Right ventricle myocardium superior (tissue), 1 donor: ENCODE results near the gene RNF149. TPM values are rescaled to one million over a fixed set of nuclear protein-coding genes. Genes with fewer than 3 reads are reported as not detected.
"Not testable (repeated sequence)": the region's sequence is repeated elsewhere in the genome, so short reads cannot be mapped to it uniquely, and the experiment has no call there.

Experiments
- ATAC-seq: fragments of 200-7000 bp; cut with Tn5 transposase; one replicate; pipeline ENCODE4 v1.9.1; 2020; ENCODE audit warnings: mild to moderate bottlenecking; ENCODE audit not compliant: poor library complexity
- DNase-seq: peaks from one replicate; pipeline ENCODE4 v3.0.0-alpha.2; 2020
- intact Hi-C: fragments of 100-400 bp; cut with DNase I; formaldehyde crosslinking; loops from one replicate; pipeline ENCODE4 v1.11.2; 2022
- total RNA-seq: library from RNA; stranded (reverse); fragmentation: NEBNext Ultra II Directional; extraction: Animal tissue kit (Norgen Biotek cat#: 25700); gene quantifications from one replicate; pipeline ENCODE4 v1.2.1, GENCODE V29; 2021
- donor health status: DM: no; HTN: yes; CAD: no; lungs with severe emphysema.

The RNF149 gene
- total RNA-seq, 1 donor from 2014 or later = 14.0 TPM

DNA sequence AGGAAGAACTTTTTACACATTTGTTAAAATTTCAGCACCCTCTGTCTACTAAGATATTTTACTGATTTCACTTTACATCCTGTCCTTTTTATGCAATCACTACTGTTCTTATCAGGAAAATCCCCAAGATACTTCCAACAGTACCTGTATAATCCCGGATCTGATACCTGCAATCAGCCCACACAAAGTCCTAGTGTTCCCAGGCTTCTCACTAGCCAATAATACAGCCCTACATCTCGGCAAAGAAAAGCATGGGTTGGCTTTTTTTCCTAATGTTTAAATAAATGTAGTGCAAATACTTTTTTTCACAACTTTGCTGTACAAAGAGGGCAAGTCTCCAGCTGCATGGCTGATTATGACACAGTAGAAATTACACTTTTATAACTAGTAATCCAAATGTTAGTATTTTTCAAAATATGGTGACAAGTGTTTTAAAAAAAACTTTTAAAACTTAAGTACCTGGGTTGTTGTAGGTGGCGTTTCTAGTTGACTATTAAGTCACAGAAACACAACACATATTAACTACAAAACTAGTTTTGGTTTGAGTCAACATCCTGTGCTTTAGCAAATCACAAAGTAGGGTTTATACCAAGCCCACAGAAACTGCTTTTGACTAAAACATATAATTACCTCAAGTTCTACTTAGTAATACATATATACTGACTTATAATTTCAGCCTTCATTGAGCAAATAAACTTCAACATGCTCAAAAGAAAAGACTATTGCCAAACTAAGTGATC is 36.3 kb downstream of the RNF149 start:
- no peak for DNase-seq
- intact Hi-C loops = no loop called here
- no peak for ATAC-seq

DNA sequence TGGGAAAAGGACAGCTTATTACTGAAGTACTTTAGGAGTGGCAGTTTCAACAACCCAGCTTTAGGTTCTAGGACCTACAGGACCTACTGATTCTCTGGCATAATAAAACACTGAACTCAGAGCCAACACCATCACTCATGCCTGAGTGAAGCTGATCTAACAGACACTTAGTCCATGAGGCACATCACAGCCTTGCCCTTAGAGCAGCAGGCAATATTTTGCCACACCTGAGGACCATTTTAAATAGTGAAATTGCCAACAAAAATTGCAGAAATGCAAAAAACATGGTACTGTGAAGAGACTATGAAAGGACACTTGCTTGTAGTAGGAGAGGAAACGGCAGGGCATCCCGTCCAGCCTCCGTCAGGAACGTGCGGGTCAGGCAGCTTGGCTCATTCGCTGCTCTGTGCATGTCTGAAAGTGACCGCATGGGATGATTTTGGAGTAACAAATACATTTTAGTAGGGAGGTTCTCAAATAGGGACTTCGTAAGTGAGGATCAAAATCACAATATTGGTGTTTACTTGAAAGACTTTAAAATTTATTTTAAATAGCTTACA is 37.7 kb downstream of the RNF149 start:
- DNase-seq (no peak), ATAC-seq (no peak)
- intact Hi-C loops = no loop called here

DNA sequence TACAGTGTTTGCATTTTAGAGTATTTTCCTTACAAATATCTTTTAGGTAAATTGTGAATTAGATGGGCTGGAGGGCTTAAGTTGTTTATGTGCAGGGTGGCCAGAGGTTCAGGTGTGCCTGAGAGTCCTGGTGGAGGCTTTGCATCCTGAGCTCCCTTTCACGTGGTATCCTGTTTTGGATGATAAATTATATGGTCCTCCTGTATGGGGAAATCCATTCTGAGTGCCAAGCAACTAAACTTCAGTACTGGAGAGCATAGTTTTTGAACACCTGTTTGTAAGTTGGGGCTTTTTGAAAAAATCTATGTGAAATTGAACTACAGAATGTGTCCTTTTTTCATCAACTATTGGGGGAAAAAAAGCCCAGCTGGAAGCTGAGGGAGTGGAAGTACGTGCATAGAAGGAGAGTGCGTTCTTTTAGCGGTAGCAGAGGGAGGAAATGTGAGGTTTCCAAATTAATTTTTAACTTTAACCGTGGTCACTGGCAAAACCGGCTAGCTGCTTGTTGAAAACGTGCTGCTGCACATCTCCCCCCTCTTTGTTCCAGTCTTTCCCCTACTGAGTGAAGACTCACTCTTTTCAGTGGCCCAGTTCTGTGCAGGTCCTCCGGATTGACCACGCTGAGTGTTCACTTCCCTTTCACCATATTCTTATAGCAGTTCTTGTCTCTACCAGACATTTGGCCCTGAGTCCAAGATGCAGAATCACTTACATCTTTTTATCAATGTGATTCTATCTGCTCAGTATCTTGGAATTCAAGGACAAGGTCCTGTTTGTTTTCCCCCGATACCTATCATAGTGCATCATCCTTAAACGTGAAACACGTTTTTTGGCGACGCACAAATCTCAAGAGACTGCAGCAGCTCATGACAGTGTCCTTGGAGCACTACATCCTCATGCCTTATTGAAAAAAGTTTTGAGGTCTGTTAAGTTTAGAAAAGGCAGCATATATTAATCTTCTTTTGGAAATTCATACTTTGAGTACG is 40.5 kb downstream of the RNF149 start:
- intact Hi-C loops = no loop called here
- DNase-seq (no peak), ATAC-seq (no peak)

DNA sequence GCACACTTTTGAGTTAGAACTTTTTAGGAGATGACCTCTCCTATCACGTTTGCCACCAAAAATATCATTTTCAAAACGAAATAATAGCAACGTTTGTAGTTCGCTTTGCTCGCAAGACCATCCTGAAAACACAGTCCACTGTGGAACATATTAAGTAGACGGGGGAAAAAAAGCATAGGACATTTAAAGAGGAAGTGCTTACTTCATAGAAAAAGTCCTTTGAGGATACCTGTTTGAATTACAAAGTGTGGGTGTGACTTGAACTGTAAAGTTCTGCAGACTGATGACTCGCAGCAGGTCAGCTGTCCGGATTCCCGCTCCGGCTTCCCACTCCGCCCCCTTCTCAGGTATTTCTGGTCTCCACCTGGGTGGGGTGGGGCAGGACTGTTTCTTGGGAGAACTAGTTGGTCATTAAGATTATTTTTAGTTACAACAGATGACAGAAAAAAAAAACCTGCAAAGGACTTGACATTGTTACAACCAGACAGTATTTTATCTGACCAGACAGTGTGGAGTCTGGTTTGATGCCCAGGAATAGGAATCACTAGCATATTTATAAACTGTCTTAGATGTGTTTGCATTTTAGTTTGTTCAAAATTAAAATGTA is 42.5 kb downstream of the RNF149 start:
- DNase-seq = no peak
- ATAC-seq = peak; percentile 56
- intact Hi-C loops = no loop called here

DNA sequence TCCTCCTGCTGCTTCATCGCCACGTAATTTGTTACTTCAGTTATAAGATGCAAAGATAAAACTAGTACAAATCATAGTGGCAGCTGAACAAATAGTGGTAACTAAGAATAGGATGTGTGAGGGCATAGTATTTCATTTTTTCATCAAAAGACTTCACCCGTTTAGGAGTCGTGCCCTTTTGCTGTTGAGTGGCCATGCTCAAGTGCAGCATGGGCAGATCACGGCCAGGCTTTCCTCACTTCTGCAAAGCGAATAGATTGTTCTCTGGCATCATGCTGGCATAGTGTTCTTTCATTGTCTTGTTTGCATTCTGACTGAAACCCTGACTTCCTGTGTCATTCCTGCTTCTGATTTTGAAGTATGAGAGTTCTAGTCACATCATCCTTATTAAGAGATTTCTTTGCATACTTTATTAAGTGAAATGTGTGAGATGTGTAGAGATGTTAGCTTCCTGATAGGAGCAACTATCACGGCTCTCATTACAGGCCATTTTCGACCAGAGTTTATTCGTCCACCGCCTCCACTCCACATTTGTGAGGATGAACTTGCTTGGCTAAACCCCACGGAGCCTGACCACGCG is 44.1 kb downstream of the RNF149 start:
- intact Hi-C loops = no loop called here
- DNase-seq (no peak), ATAC-seq (peak; percentile 57)

DNA sequence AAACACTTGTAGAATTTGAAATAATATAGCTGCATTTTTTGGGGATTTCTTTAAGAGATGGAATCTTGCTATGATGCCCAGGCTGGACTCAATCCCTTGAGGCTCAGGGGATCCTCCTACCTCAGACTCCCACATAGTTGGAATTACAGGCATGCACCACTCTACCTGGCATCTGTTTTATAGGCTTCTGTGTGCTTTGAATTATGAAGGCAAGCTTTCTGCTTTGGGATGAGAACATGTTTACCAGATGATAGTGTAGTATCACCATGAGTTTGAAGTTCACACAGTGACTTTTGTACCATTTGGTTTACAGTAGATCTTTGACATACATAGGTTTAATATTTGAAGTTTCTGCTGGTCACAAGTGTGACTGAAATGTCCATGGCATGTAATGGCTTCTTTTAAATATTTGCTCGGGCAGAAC is 45.1 kb downstream of the RNF149 start:
- DNase-seq (no peak), ATAC-seq (no peak)
- intact Hi-C loops = no loop called here

DNA sequence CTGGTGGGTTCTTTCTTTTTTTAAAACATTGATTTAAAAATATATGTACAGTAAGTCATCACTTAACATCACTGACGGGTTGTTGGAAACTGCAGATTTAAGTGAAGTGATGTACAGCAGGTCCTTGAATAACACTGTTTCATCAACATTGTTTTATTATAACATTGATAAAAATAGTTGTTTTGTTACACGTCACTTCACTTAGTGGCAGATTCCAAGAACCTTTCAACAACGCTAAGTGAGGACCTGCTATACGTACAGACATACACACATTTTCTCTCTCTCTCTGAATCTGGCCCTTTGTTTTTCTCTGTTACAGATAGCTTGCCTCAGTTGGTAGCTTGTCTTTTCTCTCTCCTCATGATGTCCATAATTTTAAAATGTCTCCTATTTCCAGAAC is 46.4 kb downstream of the RNF149 start:
- peak; percentile 55 for ATAC-seq
- intact Hi-C loops = no loop called here
- DNase-seq = no peak

DNA sequence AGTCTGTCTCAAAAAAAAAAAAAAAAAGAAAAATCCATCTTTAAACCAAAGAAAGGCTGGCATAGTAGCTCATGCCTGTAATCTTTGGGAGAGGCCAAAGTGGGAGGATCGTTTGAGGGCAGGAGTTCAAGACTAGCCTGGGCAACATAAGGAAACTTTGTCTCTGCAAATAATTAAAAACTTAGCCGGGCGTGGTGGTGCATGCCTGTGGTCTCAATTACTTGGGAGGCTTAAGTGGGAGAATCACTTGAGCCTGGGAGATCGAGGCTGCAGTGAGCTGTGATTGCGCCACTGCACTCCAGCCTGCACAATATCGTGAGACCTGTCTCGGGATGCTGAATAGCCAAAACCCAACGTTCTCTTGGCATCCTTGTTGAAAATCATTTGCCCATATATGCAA is 49.7 kb downstream of the RNF149 start:
- intact Hi-C loops = no loop called here
- no peak for ATAC-seq
- no peak for DNase-seq

DNA sequence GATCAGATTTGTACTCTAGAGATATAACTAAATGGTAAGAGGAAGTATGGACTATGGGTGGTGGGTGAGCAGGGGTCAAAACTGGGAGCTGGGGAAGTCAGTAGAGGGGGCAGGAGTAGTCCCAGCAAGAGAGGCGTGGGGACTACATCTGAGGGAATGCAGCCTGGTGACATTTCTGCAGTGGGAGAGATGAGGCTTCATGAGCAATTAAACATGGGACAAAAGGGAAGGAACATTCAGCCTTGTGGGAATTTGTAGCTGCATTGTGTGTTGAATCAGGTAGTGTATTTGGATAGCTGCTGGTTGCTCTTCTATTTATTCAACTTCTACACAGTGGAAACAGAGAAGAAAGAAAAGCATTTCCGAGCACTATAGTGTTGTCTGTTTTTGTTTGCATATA is 52.2 kb downstream of the RNF149 start:
- intact Hi-C loops = no loop called here
- ATAC-seq = no peak
- DNase-seq = no peak

DNA sequence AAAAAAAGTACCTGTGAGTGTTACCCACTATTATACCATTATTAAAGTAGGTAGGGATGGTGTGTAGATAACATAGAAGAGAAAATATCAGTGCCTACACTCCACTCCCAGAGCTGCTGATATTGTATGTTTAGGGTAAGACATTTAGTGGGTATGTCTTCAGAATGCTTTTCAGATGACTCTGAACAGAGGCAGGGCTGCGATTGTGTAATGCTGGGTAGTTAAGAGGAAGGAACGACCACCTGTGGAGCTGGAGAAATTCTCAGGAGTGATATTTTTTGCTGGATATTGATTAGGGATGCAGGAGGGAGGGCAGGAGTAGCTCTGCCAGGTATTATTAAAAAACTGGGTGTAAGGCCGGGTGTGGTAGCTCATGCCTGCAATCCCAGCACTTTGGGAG is 53.0 kb downstream of the RNF149 start:
- no peak for DNase-seq
- no peak for ATAC-seq
- intact Hi-C loops = no loop called here

DNA sequence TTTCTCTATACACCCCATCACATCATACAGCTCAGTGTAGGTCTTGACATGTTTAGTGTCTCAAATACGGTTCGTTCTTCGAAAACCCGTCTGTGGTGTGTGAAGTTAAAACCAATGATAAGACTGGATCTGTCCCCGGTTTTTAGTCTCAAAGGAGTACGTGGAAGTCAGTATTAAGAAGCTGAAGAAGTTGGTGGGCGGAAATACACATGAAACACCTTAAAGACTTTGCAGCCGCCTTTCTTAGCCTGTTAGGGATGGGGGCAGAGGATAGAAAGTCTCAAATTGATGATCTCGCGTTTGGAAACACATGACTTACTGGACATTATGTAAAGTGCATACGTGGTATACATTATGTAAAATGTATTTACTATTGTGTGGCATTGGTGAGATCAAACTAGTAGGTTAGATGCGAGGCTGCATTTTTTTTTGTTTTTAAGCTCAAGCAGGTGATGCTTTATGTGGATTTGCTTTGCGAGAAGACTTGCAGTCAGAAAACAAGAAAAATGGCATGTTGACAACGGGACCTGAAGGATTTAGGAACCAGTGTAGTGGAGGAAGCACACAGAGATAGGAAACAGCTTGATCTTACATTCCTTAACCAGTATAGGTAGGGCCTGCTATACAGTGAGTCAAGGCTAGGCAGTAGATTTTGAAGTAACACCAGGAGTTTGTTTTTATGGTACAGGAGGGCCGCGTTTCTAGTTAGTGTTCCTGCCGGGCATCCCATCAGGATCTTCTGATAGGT is 54.6 kb downstream of the RNF149 start:
- ATAC-seq (no peak), DNase-seq (no peak)
- intact Hi-C loops = no loop called here

DNA sequence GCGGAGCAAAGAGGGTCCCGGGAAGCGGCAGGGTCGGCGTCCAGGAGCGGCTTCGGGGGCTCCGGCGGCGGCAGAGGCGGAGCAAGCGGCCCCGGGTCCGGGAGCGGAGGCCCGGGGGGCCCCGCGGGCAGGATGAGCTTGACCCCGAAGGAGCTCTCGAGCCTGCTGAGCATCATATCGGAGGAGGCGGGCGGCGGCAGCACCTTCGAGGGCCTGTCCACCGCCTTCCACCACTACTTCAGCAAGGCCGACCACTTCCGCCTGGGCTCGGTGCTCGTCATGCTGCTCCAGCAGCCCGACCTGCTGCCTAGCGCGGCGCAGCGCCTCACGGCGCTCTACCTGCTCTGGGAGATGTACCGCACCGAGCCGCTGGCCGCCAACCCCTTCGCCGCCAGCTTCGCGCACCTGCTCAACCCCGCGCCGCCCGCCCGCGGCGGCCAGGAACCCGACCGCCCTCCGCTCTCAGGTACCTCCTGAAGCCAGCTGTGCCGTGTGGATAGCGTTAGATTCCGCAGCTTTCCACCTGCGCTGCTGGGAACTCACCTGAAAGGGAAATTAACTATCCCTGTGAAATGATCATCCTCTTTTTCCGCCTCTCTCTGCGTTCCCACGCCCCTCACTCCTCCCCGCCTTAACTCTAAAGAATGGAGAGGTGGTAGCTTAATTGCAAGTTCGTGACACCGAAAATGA is 55.3 kb downstream of the RNF149 start:
- ATAC-seq = peak; percentile 68
- intact Hi-C loops = no loop called here

DNA sequence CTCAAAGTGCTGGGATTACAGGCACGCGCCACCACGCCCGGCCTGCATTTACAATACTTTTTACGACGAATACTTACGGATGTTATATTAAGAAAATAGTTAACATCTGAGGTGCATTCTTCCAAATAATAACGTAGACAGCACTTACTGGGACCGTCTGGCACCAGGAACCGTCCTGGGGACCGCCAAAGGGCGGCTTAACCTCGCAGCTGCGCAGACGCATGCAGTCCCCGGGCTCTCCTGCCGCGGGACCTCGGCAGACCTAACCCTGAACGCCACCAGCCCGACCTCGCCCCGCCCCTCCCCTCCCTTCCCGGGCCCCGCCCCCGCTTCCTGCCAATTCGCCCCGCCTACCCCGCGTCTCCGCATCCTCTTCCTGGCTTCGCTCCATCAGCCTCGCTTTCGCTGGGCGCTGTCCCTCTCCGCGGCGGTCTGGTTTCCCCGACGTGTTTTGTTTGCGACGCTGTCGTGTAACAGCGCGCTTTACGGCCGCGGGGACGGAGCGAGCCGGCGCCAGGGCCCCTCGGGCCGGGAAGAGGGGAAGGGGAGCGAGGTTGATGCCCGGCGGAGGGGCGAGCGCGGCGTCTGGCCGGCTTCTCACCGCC is 56.0 kb downstream of the RNF149 start, which contains the start of gene CNOT11:
Gene CNOT11 (plus strand): TSS at position 479 of the 605 bp plus-strand sequence. CDS start 79 bp downstream, at position 558.
- ATAC-seq = peak; percentile 95
- intact Hi-C loops = no loop called here
- DNase-seq = peak; percentile 100

More for the DNA sequence above, 55.3 kb downstream of the RNF149 start:
- DNase-seq = peak; percentile 79

DNA sequence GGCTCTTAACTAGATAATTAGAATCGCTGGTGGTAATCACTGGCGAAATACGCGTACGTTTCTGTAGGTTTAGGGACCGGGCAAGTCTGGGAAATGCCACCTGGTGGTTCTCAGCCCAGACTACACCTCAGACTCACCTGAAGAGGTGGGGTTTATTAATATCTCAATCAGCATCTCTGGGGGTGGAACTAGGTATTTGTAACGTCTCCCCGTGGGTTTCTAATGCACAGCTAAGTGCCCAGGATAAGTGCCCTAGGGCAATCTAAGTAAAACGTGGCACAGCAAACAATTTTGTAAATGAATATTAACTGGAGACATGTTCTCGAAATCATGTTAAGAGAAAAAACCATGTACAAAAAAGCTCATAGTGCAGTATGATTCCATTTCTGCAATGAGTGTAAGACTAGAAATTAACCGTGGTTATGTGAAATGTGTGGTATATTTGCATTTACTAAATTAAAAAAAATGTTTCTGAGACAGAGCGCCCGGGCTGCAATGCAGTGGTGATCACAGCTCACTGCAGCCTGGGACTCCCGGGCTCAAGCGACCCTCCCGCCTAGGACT is 56.6 kb downstream of the RNF149 start:
- intact Hi-C loops = no loop called here
- ATAC-seq (peak; percentile 64), DNase-seq (no peak)

DNA sequence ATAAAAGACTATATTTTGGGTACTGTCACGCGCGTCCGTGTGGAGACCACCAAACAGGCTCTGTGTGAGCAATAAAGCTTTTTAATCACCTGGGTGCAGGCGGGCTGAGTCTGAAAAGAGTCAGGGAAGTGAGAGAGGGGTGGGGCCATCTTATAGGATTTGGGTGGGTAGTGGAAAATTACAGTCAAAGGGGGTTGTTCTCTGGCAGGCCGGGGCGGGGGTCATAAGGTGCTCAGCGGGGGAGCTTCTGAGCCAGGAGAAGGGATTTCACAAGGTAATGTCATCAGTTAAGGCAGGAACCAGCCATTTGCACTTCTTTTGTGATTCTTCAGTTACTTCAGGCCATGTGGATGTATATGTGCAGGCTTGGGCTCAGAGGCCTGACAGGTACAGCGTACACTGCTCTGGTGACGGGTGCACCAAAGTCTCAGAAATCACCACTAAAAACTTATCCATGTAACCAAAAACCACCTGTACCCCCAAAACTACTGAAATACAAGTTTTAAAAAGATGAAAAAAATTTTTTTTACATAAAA is 57.2 kb downstream of the RNF149 start:
- DNase-seq, ATAC-seq, intact Hi-C loops: not testable (repeated sequence)

DNA sequence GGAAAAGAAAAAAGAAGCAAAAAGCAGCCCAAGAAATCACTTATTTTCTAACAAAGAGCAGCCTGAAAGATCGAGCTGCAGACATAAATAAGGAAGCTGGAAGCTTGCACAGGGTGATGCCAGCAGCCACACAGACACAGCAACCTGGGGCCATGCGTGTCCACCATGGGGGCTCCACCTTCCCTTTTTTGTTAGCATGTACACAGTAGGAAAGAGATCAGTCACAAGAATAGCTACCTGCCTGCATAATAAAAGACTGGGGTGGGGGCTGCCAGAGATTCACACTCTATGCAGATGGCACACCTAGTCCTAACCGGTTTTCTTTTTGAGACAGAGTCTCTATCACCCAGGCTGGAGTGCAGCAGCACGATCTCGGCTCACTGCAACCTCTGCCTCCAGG is 58.7 kb downstream of the RNF149 start:
- intact Hi-C loops = no loop called here
- DNase-seq (no peak), ATAC-seq (no peak)
